H9 (cell line): ENCODE measurements around the gene KRTAP1-5. TPM values are rescaled to one million over a fixed set of nuclear protein-coding genes. Genes with fewer than 3 reads are reported as not detected.

Experiments
- DNase-seq: peaks from one replicate; pipeline ENCODE4 v3.0.0-alpha.2; 2017
- H2AFZ ChIP-seq: one replicate; pipeline ENCODE4 v1.6.1; 2013; ENCODE audit warnings: mild to moderate bottlenecking, low read length, control low read depth, moderate library complexity
- H2AK5ac ChIP-seq: 2 replicates; pipeline ENCODE4 v1.6.1; 2013; ENCODE audit warnings: low read length, control low read depth, mixed read lengths; ENCODE audit not compliant: insufficient read length
- H2BK120ac ChIP-seq: one replicate; pipeline ENCODE4 v1.6.1; 2013; ENCODE audit warnings: low read depth, mild to moderate bottlenecking, low read length, control low read depth, inconsistent platforms; ENCODE audit not compliant: poor library complexity, severe bottlenecking
- H2BK12ac ChIP-seq: 2 replicates; pipeline ENCODE4 v1.6.1; 2013; ENCODE audit warnings: low read length, control low read depth, mixed read lengths, low read depth; ENCODE audit not compliant: insufficient read length
- H2BK15ac ChIP-seq: 2 replicates; pipeline ENCODE4 v1.6.1; 2013; ENCODE audit warnings: low read depth, low read length, control low read depth
- H2BK20ac ChIP-seq: one replicate; pipeline ENCODE4 v1.6.1; 2013; ENCODE audit warnings: low read depth, mild to moderate bottlenecking, low read length, control low read depth, inconsistent platforms; ENCODE audit not compliant: poor library complexity, severe bottlenecking
- H2BK5ac ChIP-seq: 2 replicates; pipeline ENCODE4 v1.6.1; 2013; ENCODE audit warnings: low read length, control low read depth, mixed read lengths; ENCODE audit not compliant: insufficient read length
- H3K14ac ChIP-seq: 2 replicates; pipeline ENCODE4 v1.6.1; 2013; ENCODE audit warnings: low read length, control low read depth; ENCODE audit not compliant: insufficient read depth
- H3K18ac ChIP-seq: 2 replicates; pipeline ENCODE4 v1.6.1; 2013; ENCODE audit warnings: low read depth, mild to moderate bottlenecking, mixed read lengths, low read length, control low read depth; ENCODE audit not compliant: insufficient read length
- H3K23ac ChIP-seq: 2 replicates; pipeline ENCODE4 v1.6.1; 2013; ENCODE audit warnings: low read length, control low read depth, mixed read lengths, low read depth; ENCODE audit not compliant: insufficient read length
- H3K23me2 ChIP-seq: 2 replicates; pipeline ENCODE4 v1.6.1; 2013; ENCODE audit warnings: low read depth, mild to moderate bottlenecking, mixed read lengths, low read length, control low read depth; ENCODE audit not compliant: insufficient read length, poor library complexity, severe bottlenecking
- H3K27ac ChIP-seq: 2 replicates; pipeline ENCODE4 v1.5.1; 2013; ENCODE audit warnings: low read length, control low read depth, mixed read lengths, low read depth; ENCODE audit not compliant: insufficient read length
- H3K27me3 ChIP-seq: 2 replicates; pipeline ENCODE4 v1.6.1; 2013; ENCODE audit warnings: low read length, control low read depth, inconsistent platforms; ENCODE audit not compliant: insufficient read depth
- H3K4ac ChIP-seq: 2 replicates; pipeline ENCODE4 v1.6.1; 2013; ENCODE audit warnings: low read depth, mild to moderate bottlenecking, control low read depth, inconsistent platforms, low read length, moderate library complexity
- H3K4me1 ChIP-seq: 2 replicates; pipeline ENCODE4 v1.6.1; 2013; ENCODE audit warnings: low read length, control low read depth, inconsistent platforms; ENCODE audit not compliant: insufficient read depth
- H3K4me2 ChIP-seq: 2 replicates; pipeline ENCODE4 v1.6.1; 2013; ENCODE audit warnings: low read length, control low read depth, mixed read lengths; ENCODE audit not compliant: insufficient read length, insufficient read depth
- H3K56ac ChIP-seq: 2 replicates; pipeline ENCODE4 v1.6.1; 2013; ENCODE audit warnings: low read depth, mild to moderate bottlenecking, mixed read lengths, low read length, control low read depth; ENCODE audit not compliant: insufficient read length
- H3K79me1 ChIP-seq: 2 replicates; pipeline ENCODE4 v1.6.1; 2013; ENCODE audit warnings: low read depth, mild to moderate bottlenecking, moderate library complexity, low read length, control low read depth, inconsistent platforms; ENCODE audit not compliant: insufficient read depth, poor library complexity, severe bottlenecking
- H3K79me2 ChIP-seq: 2 replicates; pipeline ENCODE4 v1.6.1; 2013; ENCODE audit warnings: low read length, control low read depth, inconsistent platforms; ENCODE audit not compliant: insufficient read depth
- H3K9ac ChIP-seq: 2 replicates; pipeline ENCODE4 v1.6.1; 2013; ENCODE audit warnings: low read length, control low read depth, mixed read lengths; ENCODE audit not compliant: insufficient read length; ENCODE audit errors: extremely low read depth
- H3K9me3 ChIP-seq: one replicate; pipeline ENCODE4 v1.6.1; 2013; ENCODE audit warnings: low read depth, low read length, inconsistent platforms; ENCODE audit not compliant: control insufficient read depth
- H3T11ph ChIP-seq: one replicate; pipeline ENCODE4 v1.6.1; 2013; ENCODE audit warnings: mild to moderate bottlenecking, low read length, control low read depth, inconsistent platforms
- H4K20me1 ChIP-seq: one replicate; pipeline ENCODE4 v1.6.1; 2013; ENCODE audit not compliant: control insufficient read depth, insufficient read length, insufficient read depth
- H4K5ac ChIP-seq: 2 replicates; pipeline ENCODE4 v1.6.1; 2013; ENCODE audit warnings: low read depth, mild to moderate bottlenecking, mixed read lengths, low read length, control low read depth; ENCODE audit not compliant: insufficient read length
- H4K8ac ChIP-seq: replicated peaks from 2 replicates; pipeline ENCODE4 v1.6.1; 2013; ENCODE audit warnings: low read length, control low read depth, mixed read lengths, low read depth; ENCODE audit not compliant: insufficient read length
- H4K91ac ChIP-seq: 2 replicates; pipeline ENCODE4 v1.6.1; 2013; ENCODE audit warnings: low read depth, mild to moderate bottlenecking, moderate library complexity, mixed read lengths, low read length, control low read depth; ENCODE audit not compliant: insufficient read length
- H3K27ac Mint-ChIP-seq, 3 experiments: 2 replicates in 2 of 3; 3 replicates in 1 of 3; pipeline ENCODE4 v1.8.0; 2020 to 2021; ENCODE audit warnings: mixed read lengths in 3 of 3, mild to moderate bottlenecking in 1 of 3, moderate library complexity in 1 of 3
- H3K27me3 Mint-ChIP-seq: 2 replicates; pipeline ENCODE4 v1.8.0; 2021; ENCODE audit warnings: low read depth, mild to moderate bottlenecking, moderate library complexity, mixed read lengths
- H3K36me3 Mint-ChIP-seq, 3 experiments: 2 replicates in 2 of 3; 3 replicates in 1 of 3; pipeline ENCODE4 v1.8.0; 2020 to 2021; ENCODE audit warnings: low read depth in 3 of 3, mixed read lengths in 3 of 3; ENCODE audit not compliant: insufficient read depth in 1 of 3
- H3K4me1 Mint-ChIP-seq, 2 experiments: 2 replicates each; pipeline ENCODE4 v1.8.0; 2020; ENCODE audit warnings: mixed read lengths in 2 of 2
- H3K4me3 Mint-ChIP-seq, 2 experiments: 2 replicates in 1 of 2; 3 replicates in 1 of 2; pipeline ENCODE4 v1.8.0; 2020 to 2021; ENCODE audit warnings: mild to moderate bottlenecking in 2 of 2, mixed read lengths in 2 of 2, moderate library complexity in 1 of 2
- H3K9me3 Mint-ChIP-seq, 2 experiments: 2 replicates in 1 of 2; 3 replicates in 1 of 2; pipeline ENCODE4 v1.8.0; 2020; ENCODE audit warnings: mild to moderate bottlenecking in 2 of 2, mixed read lengths in 2 of 2, moderate library complexity in 1 of 2
- CTCF ChIP-seq: fragments of 200-600 bp; sonication (generic); conservative IDR thresholded peaks from 3 replicates; pipeline ENCODE4 v1.8.0; 2021; ENCODE audit warnings: antibody characterized with exemption, mild to moderate bottlenecking
- WGBS: extraction: QIAGEN DNeasy Blood & Tissue Kit; methylation state at CpG from one replicate; pipeline ENCODE4 v1.1.7; 2013; ENCODE audit warnings: missing lambda C conversion rate, low lambda C conversion rate, mixed read lengths; ENCODE audit not compliant: insufficient read length; ENCODE audit errors: extremely low coverage; 5-methylcytosine and 5-hydroxymethylcytosine counted together
- total RNA-seq: library from RNA; stranded (reverse); gene quantifications from 2 replicates; pipeline ENCODE4 v1.2.1, GENCODE V29; 2021

KRTAP1-5 gene
- total RNA-seq, 1 experiment from 2014 or later, result not detected

- Histone ChIP-seq H4K5ac (no peak overlapping the region), H2AFZ (no peak overlapping the region), H2BK5ac (no peak overlapping the region), H3K9ac (no peak overlapping the region), H2BK120ac (no peak overlapping the region), H3K18ac (no peak overlapping the region), H2BK15ac (no peak overlapping the region), H3K27me3 (no peaks in the 10 kb centered on the region), H3K56ac (no peak overlapping the region), H2AK5ac (no peak overlapping the region), H4K8ac (no peak overlapping the region), H3K4ac (no peak overlapping the region), H3K9me3 (no peaks in the 10 kb centered on the region), H2BK20ac (no peak overlapping the region), H3K14ac (no peak overlapping the region), H4K91ac (no peak overlapping the region), H2BK12ac (no peak overlapping the region), H3T11ph (no peak overlapping the region), H3K79me2 (no peaks in the 10 kb centered on the region), H3K4me1 (no peaks in the 10 kb centered on the region), H3K23me2 (no peaks in the 10 kb centered on the region), H3K27ac (no peak overlapping the region), H3K23ac (no peak overlapping the region), H4K20me1 (no peaks in the 10 kb centered on the region), H3K79me1 (no peaks in the 10 kb centered on the region), H3K4me2 (no peak overlapping the region)
- TF ChIP-seq CTCF, result no peak
- DNase-seq, result no peak
- Mint-ChIP-seq H3K27me3 (no peaks in the 10 kb centered on the region; the same call in 1 of the 2 replicates), H3K4me3 (no peak overlapping the region), H3K27ac (no peak overlapping the region), H3K9me3 (no peaks in the 10 kb centered on the region), H3K36me3 (no peaks in the 10 kb centered on the region; a peak in 1 of 7 replicates), H3K4me1 (peaks cover 0 to 3% of the 10 kb centered on the region in 2 experiments; a peak in 1 of 4 replicates)
- WGBS, result no CpG with 5 or more reads among the region's 2 CpGs
These were observed 33.9 kb downstream of the KRTAP1-5 start for GRCh38 chr17:40993084-40993483.
